Subcutaneous adipose tissue (tissue), 4 donors: ENCODE measurements around the gene TAF15. TPM values are rescaled to one million over a fixed set of nuclear protein-coding genes. Genes with fewer than 3 reads are reported as not detected.

Experiments
- total RNA-seq, 4 donors: library from RNA; depleted of rRNA; stranded (reverse); fragments of >200 nt; gene quantifications; one replicate each; pipeline ENCODE4 v1.1.0, GENCODE V29; 2016
- TF ChIP-seq, protein P1 (sequence below): fragments of 450-650 bp; IDR thresholded peaks from one replicate; pipeline ENCODE4 v1.5.1; 2016; ENCODE audit warnings: low read depth, mild to moderate bottlenecking, control low read depth, antibody characterized with exemption, moderate library complexity

The TAF15 gene
- total RNA-seq, 4 donors from 2014 or later = 69.1 to 106 (median 78.7) TPM

DNA sequence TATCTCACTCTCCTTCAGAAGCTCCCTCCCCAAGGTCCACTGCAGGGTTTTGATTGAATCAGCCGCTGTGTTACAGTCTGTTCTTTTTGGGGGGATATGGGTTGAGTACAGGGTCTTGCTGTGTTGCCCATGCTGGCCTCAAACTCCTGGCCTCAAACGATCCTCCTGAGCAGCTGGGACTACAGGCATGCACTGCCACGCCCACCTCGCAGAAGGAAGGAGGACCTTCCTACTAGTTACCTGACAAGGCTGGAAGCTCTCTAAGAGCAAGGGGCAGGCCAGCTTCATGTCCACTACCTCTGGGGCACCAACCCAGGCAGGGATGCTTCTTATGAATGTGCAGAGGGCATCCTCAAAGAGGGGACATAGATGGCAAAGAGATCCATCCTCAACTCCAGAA is 11.9 kb upstream of the TAF15 start:
- TF ChIP-seq, protein P1, sequence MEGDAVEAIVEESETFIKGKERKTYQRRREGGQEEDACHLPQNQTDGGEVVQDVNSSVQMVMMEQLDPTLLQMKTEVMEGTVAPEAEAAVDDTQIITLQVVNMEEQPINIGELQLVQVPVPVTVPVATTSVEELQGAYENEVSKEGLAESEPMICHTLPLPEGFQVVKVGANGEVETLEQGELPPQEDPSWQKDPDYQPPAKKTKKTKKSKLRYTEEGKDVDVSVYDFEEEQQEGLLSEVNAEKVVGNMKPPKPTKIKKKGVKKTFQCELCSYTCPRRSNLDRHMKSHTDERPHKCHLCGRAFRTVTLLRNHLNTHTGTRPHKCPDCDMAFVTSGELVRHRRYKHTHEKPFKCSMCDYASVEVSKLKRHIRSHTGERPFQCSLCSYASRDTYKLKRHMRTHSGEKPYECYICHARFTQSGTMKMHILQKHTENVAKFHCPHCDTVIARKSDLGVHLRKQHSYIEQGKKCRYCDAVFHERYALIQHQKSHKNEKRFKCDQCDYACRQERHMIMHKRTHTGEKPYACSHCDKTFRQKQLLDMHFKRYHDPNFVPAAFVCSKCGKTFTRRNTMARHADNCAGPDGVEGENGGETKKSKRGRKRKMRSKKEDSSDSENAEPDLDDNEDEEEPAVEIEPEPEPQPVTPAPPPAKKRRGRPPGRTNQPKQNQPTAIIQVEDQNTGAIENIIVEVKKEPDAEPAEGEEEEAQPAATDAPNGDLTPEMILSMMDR = no peak

DNA sequence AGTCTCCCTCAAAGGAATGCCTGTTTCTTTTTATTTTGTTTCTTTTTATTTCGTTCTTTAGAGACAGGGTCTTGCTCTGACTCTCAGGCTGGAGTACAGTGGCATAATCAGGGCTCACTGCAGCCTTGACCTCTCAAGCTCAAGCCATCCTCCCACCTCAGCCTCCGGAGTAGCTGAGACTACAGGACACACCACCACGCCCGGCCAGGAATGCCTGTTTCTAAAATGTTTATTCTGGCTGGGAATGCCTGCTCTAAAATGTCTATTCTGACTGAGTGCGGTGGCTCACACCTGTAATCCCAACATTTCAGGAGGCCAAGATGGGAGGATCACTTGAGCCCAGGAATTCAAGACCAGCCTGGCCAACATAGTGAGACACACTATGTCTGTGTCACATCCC is 11.4 kb upstream of the TAF15 start:
- TF ChIP-seq, protein P1 = no peak

DNA sequence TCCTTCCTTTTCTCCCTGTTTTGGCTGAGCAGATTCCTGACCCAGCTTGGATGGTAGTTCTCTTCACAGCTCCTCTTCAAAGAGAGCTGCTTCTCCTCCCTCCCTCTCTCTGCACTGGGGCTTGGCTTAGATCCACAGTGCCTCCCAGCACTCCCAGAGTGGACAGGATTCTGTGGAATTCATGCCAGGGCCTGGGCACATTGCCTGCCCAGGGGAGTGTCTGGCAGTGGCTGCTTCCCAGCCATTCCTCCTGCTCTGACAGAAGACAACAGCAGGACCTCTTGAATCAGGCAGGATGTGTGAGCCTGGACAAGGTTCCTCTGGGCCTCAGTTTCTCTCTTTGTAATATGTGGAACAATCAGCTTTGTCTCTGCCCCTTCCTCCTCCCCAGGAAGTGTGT is 9.3 kb upstream of the TAF15 start:
- TF ChIP-seq, protein P1 = no peak

DNA sequence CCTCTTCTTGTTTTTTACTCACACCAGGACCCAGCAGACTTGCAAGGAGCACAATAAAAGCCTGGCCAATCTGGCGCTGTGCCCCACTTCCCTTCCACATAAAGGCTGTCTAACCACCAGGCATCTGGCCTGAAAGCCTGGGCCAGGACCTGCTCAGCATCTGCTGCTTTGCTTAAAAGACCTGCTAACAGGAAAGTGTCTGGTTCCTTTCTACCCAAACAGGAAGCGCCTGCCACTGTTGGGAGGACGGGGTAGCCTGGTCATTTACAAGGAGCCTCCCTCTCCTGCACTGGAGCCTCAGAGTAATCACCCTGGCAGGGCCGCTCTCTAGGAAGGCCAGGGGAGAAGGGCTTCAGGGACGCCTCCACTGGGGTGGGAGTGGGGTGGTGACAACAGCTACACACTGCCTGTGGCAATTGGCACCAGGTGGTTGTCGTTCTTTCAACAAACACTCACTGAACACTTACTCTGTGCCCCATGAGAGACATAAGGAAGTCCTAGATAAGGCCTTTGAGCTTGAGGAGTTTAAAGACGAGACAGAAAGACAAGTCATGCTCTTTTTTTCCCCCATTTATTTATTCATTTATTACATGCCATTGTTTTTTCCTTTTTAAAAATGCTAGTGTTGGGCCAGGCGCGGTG is 7.6 kb upstream of the TAF15 start:
- TF ChIP-seq, protein P1 = no peak

DNA sequence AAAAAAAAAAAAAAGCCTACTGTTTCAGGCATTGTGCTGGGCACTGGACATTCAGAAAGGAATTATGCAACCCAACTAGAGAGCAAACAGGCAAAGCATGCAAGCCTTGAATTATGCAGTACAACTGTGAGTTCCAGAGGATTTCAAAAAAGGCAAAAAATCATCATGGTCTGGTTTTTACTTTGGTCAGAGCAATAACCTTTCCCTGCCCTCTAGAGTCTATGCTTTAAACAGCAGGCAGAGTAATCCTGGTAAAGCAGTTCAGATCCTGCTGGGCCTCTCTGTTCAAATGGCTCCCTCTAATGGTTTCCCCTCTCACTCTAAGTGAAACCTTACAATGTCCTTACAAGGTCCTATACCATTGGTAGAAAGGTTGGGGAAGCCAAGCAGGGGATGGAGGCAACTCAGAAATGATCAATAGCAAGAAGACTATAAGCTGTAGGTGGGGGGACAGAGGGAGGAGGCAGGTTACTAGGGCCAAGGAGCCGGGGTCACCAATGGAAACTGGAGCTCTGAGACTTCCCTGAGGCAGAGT is 4.6 kb upstream of the TAF15 start:
- TF ChIP-seq, protein P1 = no peak

DNA sequence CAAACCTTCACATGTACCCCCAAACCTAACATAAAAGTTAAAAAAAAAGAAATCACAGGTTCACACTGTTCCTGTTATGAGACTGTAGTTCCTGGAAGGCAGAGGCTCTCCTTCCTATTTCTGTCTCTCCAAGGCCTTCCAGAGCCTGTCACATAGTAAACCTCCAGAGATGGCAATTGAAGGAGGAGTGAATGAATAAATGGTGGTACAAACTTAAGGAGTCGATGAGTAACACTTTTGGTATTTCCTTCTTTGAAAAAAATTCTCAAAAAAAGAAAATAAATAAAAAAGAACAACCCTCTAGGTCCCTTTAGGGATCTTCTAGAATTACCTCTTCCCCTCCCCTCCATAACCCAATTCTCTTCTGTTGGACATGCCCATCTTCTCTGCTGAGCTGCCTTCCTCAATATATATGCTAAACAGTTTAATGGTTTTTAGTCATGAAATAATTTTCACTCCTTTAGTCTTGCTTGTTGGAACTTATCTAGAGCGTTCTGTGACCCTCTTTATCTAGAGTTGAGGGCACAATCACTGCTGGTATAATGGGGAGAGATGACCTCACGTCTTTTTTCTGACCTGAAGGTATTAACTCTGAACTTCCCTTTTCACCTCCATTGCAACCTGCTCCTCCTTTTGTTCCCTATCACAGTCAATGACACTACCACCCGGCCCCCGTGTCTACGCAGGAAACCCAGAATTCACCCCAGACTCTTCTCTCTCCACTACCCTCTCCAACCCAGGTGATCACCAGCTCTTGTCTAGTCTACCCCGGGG is 1.7 kb upstream of the TAF15 start:
- TF ChIP-seq, protein P1 = no peak

DNA sequence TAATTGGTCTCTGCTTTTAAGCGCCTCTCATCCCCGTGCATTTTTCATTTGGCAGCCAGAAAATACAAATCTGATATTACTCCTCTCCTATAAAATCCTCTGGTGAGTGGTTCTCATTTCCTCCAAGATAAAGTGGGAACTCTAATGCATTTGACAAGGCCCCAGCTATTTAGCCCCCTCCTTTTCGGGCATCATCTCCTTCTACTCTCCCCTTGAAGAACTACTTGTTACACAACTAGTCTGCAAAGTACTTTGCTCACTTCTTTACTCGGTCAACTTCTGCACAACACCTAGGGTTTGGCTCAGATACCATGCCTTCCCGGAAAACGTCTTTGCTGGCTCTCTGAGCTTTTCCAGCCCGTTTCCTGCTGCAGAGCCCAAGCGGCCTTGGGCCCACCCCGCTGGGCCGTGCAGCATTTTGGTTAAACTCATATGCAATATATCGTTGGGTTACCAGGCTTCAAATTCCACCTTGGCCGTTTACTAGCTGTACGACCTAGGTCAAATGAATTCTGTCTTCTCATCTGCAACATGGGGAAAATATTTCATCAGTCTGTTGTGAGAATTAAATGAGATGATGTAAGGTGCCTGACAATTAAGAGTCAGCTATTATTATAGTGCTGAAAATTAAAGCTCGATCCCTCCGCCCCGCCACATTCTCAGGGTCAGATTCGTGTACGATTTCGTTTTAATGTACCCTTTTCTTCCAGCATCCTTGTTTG is 883 bp upstream of the TAF15 start:
- TF ChIP-seq, protein P1 = no peak
